Heart right ventricle (tissue), 16 donors: ENCODE measurements around the gene DNAJB6. TPM values are rescaled to one million over a fixed set of nuclear protein-coding genes. Genes with fewer than 3 reads are reported as not detected.
"Not testable (repeated sequence)": the region's sequence is repeated elsewhere in the genome, so short reads cannot be mapped to it uniquely, and the experiment has no call there.

Source experiments
- ATAC-seq, 8 donors: fragments of 200-7000 bp; cut with Tn5 transposase; one replicate each; pipeline ENCODE4 v1.9.1; 2020; ENCODE audit warnings: mild to moderate bottlenecking in 8 of 8, moderate library complexity in 8 of 8, moderate number of reproducible peaks in 1 of 8
- DNase-seq, 2 donors: peaks; one replicate each; pipeline ENCODE4 v3.0.0-alpha.2; 2020
- H3K27ac ChIP-seq, 10 donors: fragments of 200-600 bp; sonication (generic) in 2 of 10; one replicate each; pipeline versions ENCODE4 v1.5.0 to v1.8.0; 2020 to 2022; ENCODE audit warnings: mild to moderate bottlenecking in 3 of 10
- H3K27me3 ChIP-seq, 7 donors: fragments of 200-600 bp; one replicate each; pipeline ENCODE4 v1.8.0; 2021 to 2022; ENCODE audit warnings: mild to moderate bottlenecking in 2 of 7
- H3K36me3 ChIP-seq, 9 donors: fragments of 200-600 bp; sonication (generic) in 1 of 9; one replicate each; pipeline versions ENCODE4 v1.5.0 to v1.8.0; 2020 to 2022; ENCODE audit warnings: mild to moderate bottlenecking in 2 of 9
- H3K4me1 ChIP-seq, 9 donors: fragments of 200-600 bp; sonication (generic) in 1 of 9; one replicate each; pipeline versions ENCODE4 v1.5.0 to v1.8.0; 2020 to 2022; ENCODE audit warnings: mild to moderate bottlenecking in 4 of 9
- H3K4me3 ChIP-seq, 10 donors: fragments of 200-600 bp; sonication (generic) in 2 of 10; one replicate each; pipeline versions ENCODE4 v1.5.0 to v1.8.0; 2020 to 2022; ENCODE audit warnings: mild to moderate bottlenecking in 7 of 10, moderate library complexity in 2 of 10
- H3K9me3 ChIP-seq, 11 donors: fragments of 200-600 bp in 10 of 11; sonication (generic) in 2 of 11; one replicate each; pipeline versions ENCODE4 v1.5.0 to v1.8.0; 2013 to 2022; ENCODE audit warnings: mild to moderate bottlenecking in 2 of 11, control low read depth in 1 of 11, moderate library complexity in 1 of 11
- CTCF ChIP-seq, 9 donors: fragments of 200-600 bp; sonication (generic) in 2 of 9; IDR thresholded peaks; one replicate each; pipeline versions ENCODE4 v1.5.0 to v1.8.0; 2021 to 2022; ENCODE audit warnings: antibody characterized with exemption in 9 of 9, mild to moderate bottlenecking in 5 of 9, moderate library complexity in 1 of 9
- WGBS, 2 donors: extraction: QIAGEN DNeasy Blood & Tissue Kit; methylation state at CpG; one replicate each; pipeline ENCODE4 v1.1.7; 2013; ENCODE audit warnings: inconsistent platforms in 1 of 2; 5-methylcytosine and 5-hydroxymethylcytosine counted together
- intact Hi-C, 10 donors: fragments of 100-400 bp; cut with DNase I; formaldehyde crosslinking; loops; one replicate each; pipeline versions ENCODE4 v1.11.1 to v1.14.2; 2022
- polyA plus RNA-seq, 2 donors: library from polyadenylated mRNA; stranded (reverse); fragments of 200-250 nt; gene quantifications; one replicate each; pipeline ENCODE4 v1.2.3, GENCODE V29; 2013
- total RNA-seq, 10 donors: library from RNA; stranded (reverse); fragmentation: NEBNext Ultra II Directional in 3 of 10; extraction: Animal tissue kit (Norgen Biotek cat#: 25700) in 3 of 10; gene quantifications; one replicate each; pipeline versions ENCODE4 v1.2.1 to v1.2.4, GENCODE V29; 2021 to 2023
- donor health status: Arrhythmogenic right ventricular cardiomyopathy.
- donor health status: ischemic (EF 13 %, LVEDD 7.1; RV severe dilation, severe dysfunction).
- donor health status: healthy with polysubstance abuse.
- donor health status: DM: no; HTN: yes; CAD: no.
- donor health status: DM: no; HTN: no; CAD: no.
- donor health status: ischemic (EF 25% LVEDD 6.9; RV normal size, moderate dysfunction).
- donor health status: ischemic (EF 25% LVEDD 5.7; RV mildly dilated, moderate dysfunction).
- donor health status: healthy.
- donor health status: DM: yes; HTN: yes; CAD: no.
- donor health status: Ischemic cardiomyopathy.
- donor health status: ischemic (EF 35%, LVEDD 5.7; RV mildly dilated, moderate dysfunction).
- donor health status: nonischemic (EF 11% LVEDD 7.7; RV severe dilation, severe dysfunction).
- donor health status: DM: yes; HTN: yes; CAD: no.
- donor health status: PGD.
- donor health status: ischemic (EF 29% LVEDD 5.4; RV normal size, mild dysfunction).
- donor health status: nonischemic (EF 23%, LVEDD 6.1; RV moderate dilation, normal function).

DNAJB6 gene
- total and polyA plus RNA-seq, 12 donors, result 114 to 200 (median 183) TPM

GRCh38 chr7:157444843-157445135 lies 108.0 kb downstream of the DNAJB6 start:
- TF ChIP-seq CTCF (IDR thresholded peaks at IDR 0.05), result no peak
- no peak overlapping the region for H3K4me3 ChIP-seq
- 73 to 78% methylated on average over 9 of the region's 9 CpGs for WGBS, 2 donors
- no peaks in the 10 kb centered on the region for H3K36me3 ChIP-seq
- peaks cover 0 to 14% (median 0%) of the 10 kb centered on the region in 7 donors for H3K27me3 ChIP-seq
- no peaks in the 10 kb centered on the region for H3K4me1 ChIP-seq
- H3K27ac ChIP-seq, result no peak overlapping the region
- intact Hi-C loops, result no loop called here
- ATAC-seq (no peak), DNase-seq (no peak)
- no peaks in the 10 kb centered on the region for H3K9me3 ChIP-seq

- Histone ChIP-seq H3K27ac (no peak overlapping the region), H3K27me3 (peaks cover 0 to 14% (median 0%) of the 10 kb centered on the region in 7 donors), H3K36me3 (no peaks in the 10 kb centered on the region), H3K4me1 (no peaks in the 10 kb centered on the region), H3K9me3 (no peaks in the 10 kb centered on the region), H3K4me3 (no peak overlapping the region)
- 79 to 81% methylated on average over 16 of the region's 16 CpGs for WGBS, 2 donors
- TF ChIP-seq CTCF (IDR thresholded peaks at IDR 0.05), result no peak
- DNase-seq, result no peak
- intact Hi-C loops, result no loop called here
- no peak for ATAC-seq
Measured at GRCh38 chr7:157445246-157445955, 108.6 kb downstream of the DNAJB6 start.

- no peak overlapping the region for H3K27ac ChIP-seq
- no peaks in the 10 kb centered on the region for H3K36me3 ChIP-seq
- no peak overlapping the region for H3K4me3 ChIP-seq
- no peak for TF ChIP-seq CTCF (IDR thresholded peaks at IDR 0.05)
- ATAC-seq (no peak), DNase-seq (no peak)
- intact Hi-C loops, result no loop called here
- WGBS, 2 donors, result 93% methylated on average over 11 of the region's 11 CpGs
- peaks cover 0 to 14% (median 0%) of the 10 kb centered on the region in 7 donors for H3K27me3 ChIP-seq
- no peaks in the 10 kb centered on the region for H3K4me1 ChIP-seq
- H3K9me3 ChIP-seq, result no peaks in the 10 kb centered on the region
Measured at GRCh38 chr7:157445956-157446295, 109.1 kb downstream of the DNAJB6 start.

GRCh38 chr7:157446322-157446721 lies 109.5 kb downstream of the DNAJB6 start:
- no peak overlapping the region for H3K4me3 ChIP-seq
- DNase-seq, result no peak
- no peaks in the 10 kb centered on the region for H3K36me3 ChIP-seq
- H3K27me3 ChIP-seq, result peaks cover 0 to 14% (median 0%) of the 10 kb centered on the region in 7 donors
- ATAC-seq, result no peak
- no peak overlapping the region for H3K27ac ChIP-seq
- no peak for TF ChIP-seq CTCF (IDR thresholded peaks at IDR 0.05)
- no peaks in the 10 kb centered on the region for H3K4me1 ChIP-seq
- no peaks in the 10 kb centered on the region for H3K9me3 ChIP-seq
- WGBS, 2 donors, result 41 to 58% methylated on average over 6 of the region's 6 CpGs
- intact Hi-C loops, result no loop called here

GRCh38 chr7:157454003-157454402 lies 117.2 kb downstream of the DNAJB6 start:
- intact Hi-C loops, H3K27ac ChIP-seq, H3K4me1 ChIP-seq, ATAC-seq, H3K36me3 ChIP-seq, DNase-seq, H3K4me3 ChIP-seq: not testable (repeated sequence)
- peaks cover 0 to 21% (median 16%) of the 10 kb centered on the region in 7 donors for H3K27me3 ChIP-seq
- peaks cover 0 to 14% (median 6%) of the 10 kb centered on the region in 11 donors for H3K9me3 ChIP-seq
- WGBS, 2 donors, result 84 to 88% methylated on average over 12 of the region's 12 CpGs
